Breast epithelium (tissue), 4 donors: ENCODE data around the gene SLC22A23. TPM values are rescaled to one million over a fixed set of nuclear protein-coding genes. Genes with fewer than 3 reads are reported as not detected.

Experiments used
- DNase-seq, 2 donors: peaks; one replicate each; pipeline ENCODE4 v3.0.0-alpha.2; 2019; ENCODE audit warnings: low spot score in 2 of 2
- H3K27ac ChIP-seq, 2 donors: fragments of 200-600 bp; sonication (generic) in 1 of 2; one replicate each; pipeline ENCODE4 v1.5.1; 2016 to 2019; ENCODE audit warnings: mild to moderate bottlenecking in 1 of 2
- H3K27me3 ChIP-seq, 2 donors: fragments of 200-600 bp; sonication (generic) in 1 of 2; one replicate each; pipeline versions ENCODE4 v1.5.1 to v1.6.0; 2017 to 2019; ENCODE audit warnings: control low read depth in 1 of 2, mild to moderate bottlenecking in 1 of 2
- H3K36me3 ChIP-seq: fragments of 200-600 bp; one replicate; pipeline ENCODE4 v1.5.1; 2019
- H3K4me1 ChIP-seq, 2 donors: fragments of 200-600 bp; sonication (generic); one replicate each; pipeline ENCODE4 v1.5.1; 2016 to 2019; ENCODE audit warnings: control low read depth in 1 of 2
- H3K4me3 ChIP-seq, 3 donors: fragments of 200-600 bp; sonication (generic); 1 replicate in 2 of 3; 2 replicates in 1 of 3; pipeline ENCODE4 v1.5.1; 2016 to 2019; ENCODE audit warnings: mild to moderate bottlenecking in 3 of 3, moderate library complexity in 2 of 3
- H3K9me3 ChIP-seq, 2 donors: fragments of 200-600 bp; sonication (generic) in 1 of 2; one replicate each; pipeline ENCODE4 v1.5.1; 2016 to 2019; ENCODE audit warnings: control low read depth in 1 of 2
- CTCF ChIP-seq, 3 donors: fragments of 450-650 bp; IDR thresholded peaks; one replicate each; pipeline ENCODE4 v1.5.1; 2016 to 2017; ENCODE audit warnings: antibody characterized with exemption in 3 of 3, mild to moderate bottlenecking in 3 of 3, moderate library complexity in 3 of 3
- POLR2A ChIP-seq: fragments of 450-650 bp; IDR thresholded peaks from one replicate; pipeline ENCODE4 v1.6.1; 2016; ENCODE audit warnings: antibody characterized with exemption, mild to moderate bottlenecking, moderate library complexity
- POLR2AphosphoS5 ChIP-seq, 3 donors: sonication (generic); formaldehyde crosslinking; IDR thresholded peaks; one replicate each; pipeline ENCODE4 v1.6.1; 2017; ENCODE audit warnings: antibody characterized with exemption in 3 of 3
- intact Hi-C: fragments of 100-400 bp; cut with DNase I; formaldehyde crosslinking; loops from one replicate; pipeline ENCODE4 v1.15.1; 2023; ENCODE audit warnings: low total_unique reads
- total RNA-seq, 3 donors: library from RNA; depleted of rRNA; stranded (reverse); fragments of >200 nt; gene quantifications; one replicate each; pipeline ENCODE4 v1.1.0, GENCODE V29; 2016

The SLC22A23 gene
- total RNA-seq, 3 donors from 2014 or later: 10.9 to 26.3 (median 22.9) TPM

- DNase-seq: no peak
- H3K4me1 ChIP-seq: peaks cover 0 to 7% of the 10 kb centered on the region in 2 donors
- no peak overlapping the region for H3K4me3 ChIP-seq
- intact Hi-C loops: no loop called here
- no peaks in the 10 kb centered on the region for H3K27me3 ChIP-seq
- TF ChIP-seq POLR2AphosphoS5 (IDR thresholded peaks at IDR 0.05): no peak
- no peak for TF ChIP-seq CTCF (IDR thresholded peaks at IDR 0.05)
- no peak for TF ChIP-seq POLR2A
- H3K27ac ChIP-seq: no peak overlapping the region
- H3K9me3 ChIP-seq: no peaks in the 10 kb centered on the region
- H3K36me3 ChIP-seq: no peaks in the 10 kb centered on the region
These were observed 128.7 kb downstream of the SLC22A23 start for GRCh38 chr6:3328145-3328544.

DNA sequence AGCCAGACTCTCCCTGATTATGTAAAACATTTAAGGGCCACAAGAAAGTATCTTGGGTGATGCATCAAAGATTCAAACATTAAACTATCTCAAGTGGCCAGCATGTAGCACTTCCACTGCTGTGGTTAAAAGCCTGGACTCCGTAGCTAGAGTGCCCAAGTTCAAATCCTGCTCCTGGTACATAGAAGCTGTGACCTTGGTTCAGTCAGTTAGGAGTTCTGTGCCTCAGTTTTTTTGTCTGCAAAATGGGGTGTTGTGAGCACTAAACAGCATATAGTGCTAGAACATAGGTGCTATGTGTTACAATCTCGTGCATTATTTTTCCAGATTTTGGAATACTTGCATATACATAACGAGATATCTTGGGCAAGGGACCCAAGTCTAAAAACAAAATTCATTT is 129.4 kb downstream of the SLC22A23 start:
- intact Hi-C loops: no loop called here
- Histone ChIP-seq H3K9me3 (no peaks in the 10 kb centered on the region), H3K36me3 (no peaks in the 10 kb centered on the region), H3K4me3 (no peak overlapping the region), H3K27ac (no peak overlapping the region), H3K4me1 (peaks cover 0 to 7% of the 10 kb centered on the region in 2 donors), H3K27me3 (no peaks in the 10 kb centered on the region)
- TF ChIP-seq POLR2AphosphoS5 (IDR thresholded peaks at IDR 0.05): no peak
- no peak for TF ChIP-seq CTCF (IDR thresholded peaks at IDR 0.05)
- TF ChIP-seq POLR2A: no peak
- DNase-seq: no peak

GRCh38 chr6:3326981-3327380 is 129.9 kb downstream of the SLC22A23 start:
- H3K27me3 ChIP-seq: no peaks in the 10 kb centered on the region
- no peak overlapping the region for H3K27ac ChIP-seq
- no peak for TF ChIP-seq POLR2A
- no peak for TF ChIP-seq POLR2AphosphoS5 (IDR thresholded peaks at IDR 0.05)
- no peak for TF ChIP-seq CTCF (IDR thresholded peaks at IDR 0.05)
- no peak for DNase-seq
- intact Hi-C loops: no loop called here
- H3K9me3 ChIP-seq: no peaks in the 10 kb centered on the region
- H3K4me1 ChIP-seq: peaks cover 0 to 7% of the 10 kb centered on the region in 2 donors
- no peak overlapping the region for H3K4me3 ChIP-seq
- no peaks in the 10 kb centered on the region for H3K36me3 ChIP-seq

DNA sequence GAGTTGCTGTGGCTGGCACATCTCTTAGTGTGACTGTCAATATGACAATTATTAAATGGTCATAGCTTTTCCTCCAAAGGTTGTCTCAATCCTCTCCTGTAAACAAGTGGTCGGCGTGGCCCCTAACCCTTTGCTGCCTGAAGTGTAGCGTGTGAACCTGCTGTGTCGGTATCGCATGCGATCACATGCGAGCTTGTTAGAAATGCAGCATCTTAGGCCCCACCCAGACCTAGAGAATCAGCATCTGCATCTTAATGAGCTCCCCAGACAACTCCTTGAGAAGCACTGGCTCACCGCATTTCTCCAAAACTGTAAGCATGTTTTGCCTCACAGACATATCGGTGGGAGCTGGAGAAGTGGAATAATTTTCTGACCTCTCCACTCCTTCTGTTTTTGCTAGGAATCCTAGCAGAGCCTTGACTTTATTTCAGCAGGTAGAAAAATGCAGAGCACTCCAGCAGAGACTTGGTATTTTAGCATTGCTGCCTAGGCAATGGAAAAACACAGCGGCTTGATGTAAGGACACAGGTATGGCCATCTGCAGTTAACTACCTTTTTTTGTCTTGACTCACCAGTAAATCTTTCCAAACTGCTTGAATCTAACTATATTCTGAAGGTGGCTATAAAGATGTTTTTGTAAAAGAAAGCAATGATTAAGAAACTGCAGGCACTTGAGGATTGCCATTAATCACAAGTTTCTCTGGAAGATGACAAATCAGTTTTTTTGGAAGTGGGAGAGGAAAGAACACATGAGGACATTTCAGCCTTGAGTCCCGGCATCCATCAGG is 130.5 kb downstream of the SLC22A23 start:
- H3K4me3 ChIP-seq: no peak overlapping the region
- H3K27me3 ChIP-seq: no peaks in the 10 kb centered on the region
- intact Hi-C loops: no loop called here
- H3K36me3 ChIP-seq: no peaks in the 10 kb centered on the region
- H3K4me1 ChIP-seq: peaks cover 0 to 7% of the 10 kb centered on the region in 2 donors
- H3K27ac ChIP-seq: no peak overlapping the region
- no peaks in the 10 kb centered on the region for H3K9me3 ChIP-seq
- no peak for DNase-seq
- TF ChIP-seq CTCF (IDR thresholded peaks at IDR 0.05) (no peak), POLR2A (no peak), POLR2AphosphoS5 (IDR thresholded peaks at IDR 0.05) (no peak)

DNA sequence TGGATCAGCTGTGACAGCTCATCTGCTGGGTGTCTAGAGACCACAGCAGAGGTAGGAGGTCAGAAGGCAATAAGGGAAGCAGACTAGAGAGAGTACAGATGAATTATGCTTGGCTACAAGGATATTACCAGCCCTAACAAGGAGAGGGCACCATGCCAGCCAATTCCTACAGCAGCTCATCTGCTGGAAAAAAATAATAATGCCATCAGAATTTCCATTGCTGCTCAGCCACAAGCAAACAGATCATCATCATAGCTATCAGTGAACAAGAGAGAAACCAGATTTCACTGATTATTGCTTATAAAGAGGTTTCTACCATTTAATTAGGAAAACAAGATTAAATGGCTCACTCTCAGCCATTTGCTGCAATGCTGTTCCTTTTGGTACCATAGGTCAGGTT is 131.6 kb downstream of the SLC22A23 start:
- Histone ChIP-seq H3K4me1 (peaks cover 0 to 7% of the 10 kb centered on the region in 2 donors), H3K27ac (peak overlapping the region; percentile 29 to 46), H3K36me3 (no peaks in the 10 kb centered on the region), H3K9me3 (no peaks in the 10 kb centered on the region), H3K4me3 (no peak overlapping the region), H3K27me3 (no peaks in the 10 kb centered on the region)
- peak in 1 of 2 donors; percentile 42 for DNase-seq
- intact Hi-C loops: no loop called here
- TF ChIP-seq CTCF (IDR thresholded peaks at IDR 0.05) (no peak), POLR2AphosphoS5 (IDR thresholded peaks at IDR 0.05) (no peak), POLR2A (no peak)
